GM18505 (cell line): ENCODE measurements around the gene PDCL3.
A peak's percentile ranks its signal among the peaks of the same experiment; 100 is the strongest.

ENCODE experiments used
- ATAC-seq: cut with Tn5 transposase; IDR thresholded peaks from one replicate; pipeline ENCODE4 v1.9.1; 2021; ENCODE audit not compliant: unreplicated experiment
- POLR2A ChIP-seq: IDR thresholded peaks from 4 replicates; pipeline ENCODE4 v1.6.1; 2011; ENCODE audit warnings: borderline replicate concordance; ENCODE audit not compliant: insufficient read depth, insufficient read length; ENCODE audit errors: extremely low read depth

Gene PDCL3

DNA sequence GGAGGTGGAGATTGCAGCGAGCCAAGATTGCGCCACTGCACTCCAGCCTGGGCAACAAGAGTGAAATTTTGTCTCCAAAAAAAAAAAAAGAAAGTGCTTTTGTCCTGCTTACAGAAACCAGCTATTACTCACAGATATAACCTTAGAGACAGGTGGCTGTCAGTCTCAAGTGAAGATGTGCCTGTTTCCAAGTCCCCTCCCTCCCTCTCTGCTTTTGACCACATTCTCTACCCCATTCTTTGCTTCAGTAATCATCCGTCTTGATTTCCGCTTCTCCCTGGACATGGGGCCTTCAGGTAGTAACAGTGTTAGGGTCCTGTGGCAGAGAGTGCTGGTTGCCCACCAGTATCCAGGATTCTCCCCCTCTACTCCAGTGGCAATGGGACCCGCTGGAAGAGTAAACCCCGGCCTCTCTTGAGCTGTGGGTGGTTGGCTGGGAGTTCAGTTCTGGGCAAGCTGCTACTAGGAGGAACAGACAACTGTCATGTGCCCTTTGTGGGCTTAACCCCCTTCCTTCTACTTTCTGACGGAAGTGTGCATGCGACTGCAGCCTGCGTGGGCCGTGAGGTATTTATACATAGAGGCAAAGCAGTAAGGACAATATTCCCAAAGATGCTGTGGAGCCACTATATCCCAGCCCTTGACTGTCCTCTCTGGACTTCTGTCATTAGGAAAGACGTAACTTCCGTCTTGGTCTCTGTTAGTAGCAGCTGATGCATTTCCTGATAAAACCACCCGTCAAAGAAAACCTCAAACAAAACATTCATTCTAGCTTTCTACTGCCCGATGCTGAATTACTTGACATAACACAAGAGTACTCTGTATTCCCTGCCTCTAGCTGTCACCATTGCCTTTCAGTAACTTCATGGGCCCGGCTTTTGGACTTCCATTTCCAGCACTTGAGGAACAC lies 17.8 kb downstream of the PDCL3 start:
- peak; percentile 74 for ATAC-seq
- TF ChIP-seq POLR2A, result peak; percentile 50

DNA sequence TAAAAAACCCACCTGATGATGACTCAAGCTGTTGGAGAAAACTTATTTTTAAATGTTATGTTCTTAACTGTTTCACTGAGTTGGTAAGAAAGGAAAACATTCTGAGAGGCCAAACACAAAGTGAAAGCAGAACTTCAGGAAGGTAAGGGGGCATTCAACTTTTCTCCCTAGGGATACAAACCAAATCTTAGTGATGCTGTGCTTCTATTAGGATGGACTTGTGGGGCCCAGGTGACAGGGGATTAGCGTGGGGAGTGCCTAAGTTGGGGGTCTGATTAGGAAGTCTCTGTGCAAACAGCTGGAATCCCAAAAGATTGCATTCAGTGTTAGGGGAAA lies 18.5 kb downstream of the PDCL3 start:
- ATAC-seq, result peak; percentile 8
- no peak for TF ChIP-seq POLR2A

DNA sequence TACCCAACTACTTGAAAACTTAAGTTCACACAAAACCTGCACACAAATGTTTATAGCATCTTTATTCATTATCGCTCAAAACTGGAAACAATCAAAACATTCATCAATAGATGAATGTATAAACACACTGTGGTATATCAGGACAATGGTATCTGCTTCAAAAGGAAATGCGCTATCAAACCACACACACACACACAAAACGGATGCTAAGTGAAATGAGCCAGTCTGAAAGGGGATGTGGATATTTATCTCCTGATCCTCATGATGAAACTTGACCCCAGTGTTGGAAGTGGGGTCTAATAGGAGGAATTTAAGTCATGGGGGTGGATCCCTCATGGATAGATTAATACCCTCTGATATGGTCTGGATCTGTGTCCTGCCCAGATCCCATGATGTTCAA lies 22.0 kb downstream of the PDCL3 start:
- no peak for TF ChIP-seq POLR2A
- ATAC-seq, result no peak

GRCh38 chr2:100588071-100588786 lies 25.4 kb downstream of the PDCL3 start:
- peak; percentile 83 for ATAC-seq
- no peak for TF ChIP-seq POLR2A

GRCh38 chr2:100589527-100589926 lies 26.7 kb downstream of the PDCL3 start:
- TF ChIP-seq POLR2A, result no peak
- no peak for ATAC-seq

DNA sequence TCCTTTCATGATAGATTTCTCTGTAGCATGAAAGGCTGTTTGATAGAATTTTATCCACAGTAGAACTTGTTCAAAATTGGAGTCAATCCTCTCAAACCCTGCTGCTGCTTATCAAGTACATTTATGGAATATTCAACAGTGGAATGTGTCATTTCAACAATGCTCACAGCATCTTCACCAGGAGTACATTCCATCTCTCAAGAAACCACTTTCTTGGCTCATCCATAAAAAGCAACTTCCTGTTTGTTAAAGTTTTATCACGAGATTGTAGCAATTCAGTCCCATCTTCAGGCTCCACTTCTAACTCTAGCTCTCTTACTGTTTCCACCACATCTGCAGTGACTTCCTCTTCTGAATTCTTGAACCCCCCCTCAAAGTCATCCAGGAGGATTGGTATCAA lies 29.4 kb downstream of the PDCL3 start:
- no peak for ATAC-seq
- no peak for TF ChIP-seq POLR2A

- ATAC-seq, result no peak
- no peak for TF ChIP-seq POLR2A
Measured at GRCh38 chr2:100596465-100596864, 33.7 kb downstream of the PDCL3 start.

DNA sequence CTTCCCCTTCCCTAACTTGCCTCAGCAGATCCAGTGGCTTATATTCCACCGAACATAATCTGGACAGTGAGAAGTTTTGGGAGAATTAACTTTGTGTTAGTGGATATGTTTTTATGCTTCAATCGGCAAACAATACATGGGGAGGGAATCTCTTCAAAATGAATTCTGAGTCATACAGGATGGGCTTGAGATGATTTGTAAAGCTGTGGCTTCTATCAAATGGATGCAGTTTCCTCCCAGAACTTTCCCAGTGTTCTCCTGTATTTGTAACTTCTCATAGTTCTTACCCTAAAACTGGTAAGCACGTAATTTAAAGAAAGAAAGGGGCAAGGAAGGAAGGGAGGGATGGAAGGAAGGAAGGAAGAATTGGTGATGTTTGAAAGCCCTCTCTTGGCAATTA lies 36.8 kb downstream of the PDCL3 start:
- TF ChIP-seq POLR2A, result no peak
- ATAC-seq, result no peak

DNA sequence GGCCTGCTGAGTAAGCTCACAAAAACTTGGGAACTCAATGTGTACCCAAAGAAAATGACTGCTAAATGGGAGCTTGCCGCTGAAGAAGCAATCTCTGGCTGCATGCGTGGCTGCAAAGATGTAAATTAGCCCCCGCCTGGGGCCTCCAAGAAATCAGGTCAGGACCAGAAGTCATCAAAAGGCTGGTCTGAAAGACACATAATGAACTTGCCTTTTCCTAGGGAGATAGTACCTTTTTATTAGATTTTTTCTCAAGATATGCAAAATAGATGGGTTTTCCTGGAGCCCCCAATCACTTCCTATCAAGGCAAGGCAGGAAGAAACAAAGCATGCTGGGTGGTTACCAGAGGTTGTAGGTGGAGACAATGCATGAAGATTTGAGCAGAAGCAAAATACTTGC lies 38.9 kb downstream of the PDCL3 start:
- ATAC-seq, result no peak
- TF ChIP-seq POLR2A, result no peak

GRCh38 chr2:100603414-100603813 lies 40.6 kb downstream of the PDCL3 start:
- TF ChIP-seq POLR2A, result no peak
- no peak for ATAC-seq

GRCh38 chr2:100603948-100604633 lies 41.3 kb downstream of the PDCL3 start:
- no peak for TF ChIP-seq POLR2A
- no peak for ATAC-seq

DNA sequence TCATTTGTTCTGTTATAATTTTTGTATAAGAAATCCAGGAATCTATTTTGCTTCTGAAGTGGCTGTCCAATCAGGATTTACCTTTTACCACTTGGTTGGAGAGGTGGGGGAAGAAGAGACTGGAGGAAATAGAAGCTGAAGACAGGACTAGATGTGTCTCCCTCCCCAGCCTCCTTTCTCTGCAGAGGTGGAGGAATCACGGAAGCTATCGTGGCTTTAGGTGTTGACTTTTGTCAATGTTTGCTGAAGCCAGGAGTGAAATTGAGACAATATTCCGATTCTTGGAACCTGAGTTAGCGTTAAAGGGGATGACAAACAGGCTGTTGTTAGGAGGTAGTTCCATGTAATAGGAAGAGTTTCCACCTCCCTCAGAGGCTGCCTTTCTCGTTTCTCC lies 43.5 kb downstream of the PDCL3 start:
- TF ChIP-seq POLR2A, result no peak
- ATAC-seq, result no peak

DNA sequence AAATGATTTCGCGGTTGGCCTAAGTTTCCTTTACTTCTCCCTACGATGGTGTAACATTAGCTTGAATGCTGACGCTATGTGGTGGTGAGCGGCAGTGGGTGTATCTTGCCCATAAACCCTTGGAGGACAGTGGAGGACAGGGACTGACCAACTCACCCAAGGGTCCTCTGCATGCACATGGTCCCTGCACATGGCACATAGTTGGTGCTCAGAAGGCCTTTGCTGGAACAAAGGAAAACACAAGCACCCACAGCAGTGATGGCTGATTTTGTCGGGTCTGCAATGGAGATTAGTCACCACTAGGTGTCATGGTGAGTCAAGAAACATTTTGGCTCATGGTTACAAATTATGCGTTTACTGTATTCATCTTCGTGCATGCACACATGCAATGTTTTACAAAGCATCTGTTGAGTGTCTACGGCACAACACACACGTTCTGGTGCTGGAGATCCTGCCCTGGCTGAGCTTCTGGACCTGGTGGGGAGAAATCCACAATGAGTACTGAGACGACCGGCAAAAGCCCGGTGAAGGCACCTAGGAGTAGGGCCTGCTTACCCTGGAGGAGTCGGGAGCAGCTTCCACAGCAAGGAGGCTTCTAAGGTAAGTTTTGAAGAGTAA lies 44.0 kb downstream of the PDCL3 start:
- no peak for TF ChIP-seq POLR2A

More for the DNA sequence above, 44.0 kb downstream of the PDCL3 start:
- ATAC-seq, result no peak
